ENCODE results near the gene TACR2. TPM values are rescaled to one million over a fixed set of nuclear protein-coding genes. Genes with fewer than 3 reads are reported as not detected.
A peak's percentile ranks its signal among the peaks of the same experiment; 100 is the strongest.

TACR2 gene
- total and polyA plus RNA-seq, 8 donors = 0.56 to 133 (median 14.3) TPM; not detected in 1

DNA sequence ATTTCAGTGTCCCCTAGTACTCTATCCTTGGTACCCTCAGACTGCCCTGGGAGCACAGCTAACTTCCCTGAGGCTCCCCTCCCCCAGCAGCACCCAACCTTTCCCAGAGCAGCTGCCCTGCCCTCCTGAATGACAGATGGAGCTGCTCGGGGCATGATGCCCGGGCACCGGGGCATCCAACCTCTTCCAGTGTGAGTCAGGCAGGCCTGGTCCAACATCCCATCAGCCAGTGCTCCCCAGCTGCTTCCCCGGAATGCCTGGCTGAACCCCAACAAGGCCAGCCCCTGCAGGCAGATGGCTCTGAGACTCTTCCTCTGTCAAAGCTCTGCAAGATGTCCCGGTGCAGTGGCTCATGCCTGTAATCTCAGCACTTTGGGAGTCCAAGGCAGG lies 22.6 kb upstream of the TACR2 start:
- Histone ChIP-seq H3K27me3 (no peaks in the 10 kb centered on the region), H3K27ac (peak overlapping the region; percentile 69 to 90 (median 87)), H3K4me1 (peaks cover 21 to 36% (median 23%) of the 10 kb centered on the region in 4 donors), H3K9me3 (no peaks in the 10 kb centered on the region), H3K4me3 (no peak overlapping the region), H3K36me3 (no peaks in the 10 kb centered on the region)
- no peak for TF ChIP-seq POLR2AphosphoS5 (IDR thresholded peaks at IDR 0.05)
- TF ChIP-seq, protein P1, sequence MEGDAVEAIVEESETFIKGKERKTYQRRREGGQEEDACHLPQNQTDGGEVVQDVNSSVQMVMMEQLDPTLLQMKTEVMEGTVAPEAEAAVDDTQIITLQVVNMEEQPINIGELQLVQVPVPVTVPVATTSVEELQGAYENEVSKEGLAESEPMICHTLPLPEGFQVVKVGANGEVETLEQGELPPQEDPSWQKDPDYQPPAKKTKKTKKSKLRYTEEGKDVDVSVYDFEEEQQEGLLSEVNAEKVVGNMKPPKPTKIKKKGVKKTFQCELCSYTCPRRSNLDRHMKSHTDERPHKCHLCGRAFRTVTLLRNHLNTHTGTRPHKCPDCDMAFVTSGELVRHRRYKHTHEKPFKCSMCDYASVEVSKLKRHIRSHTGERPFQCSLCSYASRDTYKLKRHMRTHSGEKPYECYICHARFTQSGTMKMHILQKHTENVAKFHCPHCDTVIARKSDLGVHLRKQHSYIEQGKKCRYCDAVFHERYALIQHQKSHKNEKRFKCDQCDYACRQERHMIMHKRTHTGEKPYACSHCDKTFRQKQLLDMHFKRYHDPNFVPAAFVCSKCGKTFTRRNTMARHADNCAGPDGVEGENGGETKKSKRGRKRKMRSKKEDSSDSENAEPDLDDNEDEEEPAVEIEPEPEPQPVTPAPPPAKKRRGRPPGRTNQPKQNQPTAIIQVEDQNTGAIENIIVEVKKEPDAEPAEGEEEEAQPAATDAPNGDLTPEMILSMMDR (IDR thresholded peaks at IDR 0.05) = no peak
- no peak for TF ChIP-seq POLR2A (IDR thresholded peaks at IDR 0.05)
- TF ChIP-seq EP300 (IDR thresholded peaks at IDR 0.05) = no peak
- 36 to 47% (median 37%) methylated on average over 5 of the region's 5 CpGs for whole genome bisulfite sequencing, 5 donors
- DNase-seq = peak in 1 of 2 donors; percentile 48
- intact Hi-C loops (cut with DNase I; ENCODE audit: low total_unique reads) = loop anchor here (10.0 kb wide), 1 partner anchor 195 kb away; the partner anchor contains the start of gene FAM241B

- Histone ChIP-seq H3K27me3 (no peaks in the 10 kb centered on the region), H3K4me1 (peaks cover 21 to 36% (median 23%) of the 10 kb centered on the region in 4 donors), H3K27ac (peak overlapping the region; percentile 69 to 90 (median 87)), H3K9me3 (no peaks in the 10 kb centered on the region), H3K4me3 (no peak overlapping the region), H3K36me3 (no peaks in the 10 kb centered on the region)
- 19 to 29% (median 22%) methylated on average over 10 of the region's 10 CpGs for WGBS, 5 donors
- intact Hi-C loops (cut with DNase I; ENCODE audit: low total_unique reads) = loop anchor here (10.0 kb wide), 1 partner anchor 196 kb away; the partner anchor contains the start of gene FAM241B
- TF ChIP-seq POLR2AphosphoS5 (IDR thresholded peaks at IDR 0.05) (peak in 2 of 3 donors; percentile 5 to 41), EP300 (IDR thresholded peaks at IDR 0.05) (no peak), POLR2A (IDR thresholded peaks at IDR 0.05) (no peak)
- TF ChIP-seq, protein P1 (IDR thresholded peaks at IDR 0.05) = no peak
- DNase-seq = peak; percentile 48 to 74
These were observed 22.0 kb upstream of the TACR2 start for GRCh38 chr10:69438536-69439349.

DNA sequence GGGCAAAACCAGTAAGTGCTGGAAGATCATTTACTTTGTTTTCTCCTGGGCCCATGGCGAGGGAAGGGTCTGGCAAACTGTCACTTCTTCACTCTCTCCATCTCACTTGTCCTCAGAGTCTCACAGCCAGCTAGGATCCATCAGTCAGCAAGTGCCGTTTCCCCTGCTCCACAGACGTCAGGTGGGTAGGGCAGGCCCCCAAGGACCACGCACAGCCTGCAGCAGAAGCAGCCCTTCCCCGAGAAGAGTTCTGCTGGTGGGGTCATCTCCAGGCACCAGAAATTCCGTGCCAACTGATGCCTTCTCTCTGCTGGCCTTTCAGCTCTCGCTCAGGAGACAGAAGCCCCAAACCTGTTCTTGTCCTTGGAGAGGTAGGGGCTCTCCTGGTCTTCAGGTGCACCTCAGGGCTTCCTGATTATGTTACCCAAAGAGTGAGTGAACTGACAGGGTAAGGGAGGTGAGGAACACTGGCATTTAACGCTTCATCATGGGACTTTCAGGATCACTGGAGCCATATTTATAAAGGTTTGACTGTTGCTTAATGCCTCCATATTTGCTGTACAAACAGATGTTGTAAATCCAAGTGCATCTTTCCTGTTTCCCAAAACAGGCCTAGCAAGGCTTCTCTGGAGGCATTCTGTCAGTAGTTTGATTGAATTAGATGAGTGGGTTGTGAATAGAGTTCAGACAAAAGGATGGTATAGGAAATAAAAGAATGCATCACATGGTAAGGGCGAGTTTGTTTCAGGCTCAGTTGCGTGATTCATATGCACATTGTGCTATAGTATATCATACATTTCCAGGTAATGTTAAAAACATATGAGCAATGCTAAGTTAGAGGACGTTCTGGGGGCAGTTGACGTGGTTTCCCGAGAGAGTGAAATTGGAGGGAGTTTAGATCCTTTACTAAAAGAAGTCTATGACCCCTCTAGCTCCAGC lies 20.9 kb upstream of the TACR2 start:
- TF ChIP-seq, protein P1 (IDR thresholded peaks at IDR 0.05) = no peak
- no peak for TF ChIP-seq POLR2AphosphoS5 (IDR thresholded peaks at IDR 0.05)
- no peak for TF ChIP-seq EP300 (IDR thresholded peaks at IDR 0.05)
- no peak for TF ChIP-seq POLR2A (IDR thresholded peaks at IDR 0.05)

More for the DNA sequence above, 20.9 kb upstream of the TACR2 start:
- no peaks in the 10 kb centered on the region for H3K36me3 ChIP-seq
- intact Hi-C loops (cut with DNase I; ENCODE audit: low total_unique reads) = loop anchor here (10.0 kb wide), 1 partner anchor 197 kb away; the partner anchor contains the start of gene FAM241B
- 86 to 93% (median 89%) methylated on average over 13 of the region's 13 CpGs for WGBS, 5 donors
- no peaks in the 10 kb centered on the region for H3K9me3 ChIP-seq
- H3K27me3 ChIP-seq = no peaks in the 10 kb centered on the region
- H3K4me3 ChIP-seq = no peak overlapping the region
- H3K27ac ChIP-seq = peak overlapping the region in 4 of 5 donors; percentile 69 to 90 (median 84)
- DNase-seq = no peak
- peaks cover 21 to 36% (median 23%) of the 10 kb centered on the region in 4 donors for H3K4me1 ChIP-seq
